Activated CD8-positive, alpha-beta T cell treated with anti-CD3 and anti-CD28 coated beads for 36 hours (primary cell): Measurements from ENCODE around the gene PTPRD. TPM values are rescaled to one million over a fixed set of nuclear protein-coding genes. Genes with fewer than 3 reads are reported as not detected.
"Not testable (repeated sequence)": the region's sequence is repeated elsewhere in the genome, so short reads cannot be mapped to it uniquely, and the experiment has no call there.

Experiments
- ATAC-seq: fragments of 200-7000 bp; cut with Tn5 transposase; one replicate; pipeline ENCODE4 v1.10.0; 2021; ENCODE audit warnings: mild to moderate bottlenecking, moderate library complexity
- CTCF ChIA-PET: fragments of 350-600 bp; sonication (Branson Sonifier 250); formaldehyde crosslinking; loops from one replicate; lab custom pipeline; 2021; ENCODE audit warnings: antibody characterized with exemption; lab: Charles Lee
- POLR2A ChIA-PET: fragments of 350-600 bp; sonication (Branson Sonifier 250); formaldehyde crosslinking; loops from one replicate; lab custom pipeline; 2021; ENCODE audit warnings: antibody characterized with exemption; lab: Charles Lee
- DNase-seq: peaks from one replicate; pipeline ENCODE4 v3.0.0-alpha.2; 2020
- H3K27ac Mint-ChIP-seq: one replicate; pipeline ENCODE4 v1.8.0; 2021; ENCODE audit warnings: mild to moderate bottlenecking, mixed read lengths
- H3K27me3 Mint-ChIP-seq: one replicate; pipeline ENCODE4 v1.8.0; 2021; ENCODE audit warnings: mixed read lengths
- H3K36me3 Mint-ChIP-seq: one replicate; pipeline ENCODE4 v1.8.0; 2021; ENCODE audit warnings: low read depth, mixed read lengths
- H3K4me1 Mint-ChIP-seq: one replicate; pipeline ENCODE4 v1.8.0; 2021; ENCODE audit warnings: low read depth, mixed read lengths
- H3K4me3 Mint-ChIP-seq: one replicate; pipeline ENCODE4 v1.8.0; 2021; ENCODE audit warnings: mild to moderate bottlenecking, moderate library complexity, mixed read lengths
- H3K9me3 Mint-ChIP-seq: one replicate; pipeline ENCODE4 v1.8.0; 2021; ENCODE audit warnings: mixed read lengths
- CTCF ChIP-seq: fragments of 200-600 bp; IDR thresholded peaks from one replicate; pipeline ENCODE4 v1.8.0; 2022; ENCODE audit warnings: antibody characterized with exemption, mild to moderate bottlenecking
- intact Hi-C: fragments of 100-400 bp; cut with micrococcal nuclease; formaldehyde crosslinking; loops from one replicate; pipeline ENCODE4 v1.10.0; 2022
- total RNA-seq, 2 experiments: library from RNA; stranded (reverse); gene quantifications; one replicate each; pipeline ENCODE4 v1.2.3, GENCODE V29; 2021

PTPRD gene
- total RNA-seq, 2 experiments from 2014 or later: not detected

- Mint-ChIP-seq H3K4me3 (no peak overlapping the region), H3K27ac (no peak overlapping the region), H3K4me1 (no peaks in the 10 kb centered on the region), H3K36me3 (no peaks in the 10 kb centered on the region), H3K9me3 (peaks cover 3% of the 10 kb centered on the region), H3K27me3 (peaks cover 2% of the 10 kb centered on the region)
- CTCF ChIA-PET: no interaction called here
- intact Hi-C loops: no loop called here
- POLR2A ChIA-PET: no interaction called here
- ATAC-seq (no peak), DNase-seq (no peak)
- no peak for TF ChIP-seq CTCF
Measured at GRCh38 chr9:9061627-9062026, 1551.2 kb downstream of the PTPRD start.

- Mint-ChIP-seq H3K4me3 (no peak overlapping the region), H3K27ac (no peak overlapping the region), H3K4me1 (no peaks in the 10 kb centered on the region), H3K36me3 (no peaks in the 10 kb centered on the region), H3K27me3 (no peaks in the 10 kb centered on the region), H3K9me3 (peaks cover 3% of the 10 kb centered on the region)
- DNase-seq: no peak
- ATAC-seq: no peak
- CTCF ChIA-PET: no interaction called here
- POLR2A ChIA-PET: no interaction called here
- intact Hi-C loops: no loop called here
- TF ChIP-seq CTCF: no peak
Measured at GRCh38 chr9:9054354-9054992, 1558.3 kb downstream of the PTPRD start.

- intact Hi-C loops: no loop called here
- ChIA-PET POLR2A (no interaction called here), CTCF (no interaction called here)
- ATAC-seq: no peak
- Mint-ChIP-seq H3K4me3 (no peak overlapping the region), H3K36me3 (no peaks in the 10 kb centered on the region), H3K27ac (no peak overlapping the region), H3K27me3 (no peaks in the 10 kb centered on the region), H3K4me1 (no peaks in the 10 kb centered on the region), H3K9me3 (no peaks in the 10 kb centered on the region)
- DNase-seq: no peak
- TF ChIP-seq CTCF: no peak
Measured at GRCh38 chr9:9045572-9045971, 1567.2 kb downstream of the PTPRD start.

GRCh38 chr9:9045072-9045471 lies 1567.7 kb downstream of the PTPRD start:
- no peak for ATAC-seq

GRCh38 chr9:9043788-9044187 lies 1569.0 kb downstream of the PTPRD start:
- H3K36me3 Mint-ChIP-seq, H3K27me3 Mint-ChIP-seq, H3K9me3 Mint-ChIP-seq, H3K4me3 Mint-ChIP-seq, CTCF ChIA-PET, POLR2A ChIA-PET, H3K27ac Mint-ChIP-seq, DNase-seq, intact Hi-C loops, ATAC-seq, H3K4me1 Mint-ChIP-seq: not testable (repeated sequence)

More at GRCh38 chr9:9045072-9045471, 1567.7 kb downstream of the PTPRD start:
- Mint-ChIP-seq H3K4me1 (no peaks in the 10 kb centered on the region), H3K4me3 (no peak overlapping the region), H3K9me3 (no peaks in the 10 kb centered on the region), H3K27me3 (no peaks in the 10 kb centered on the region), H3K36me3 (no peaks in the 10 kb centered on the region), H3K27ac (no peak overlapping the region)
- no peak for DNase-seq
- intact Hi-C loops: no loop called here
- TF ChIP-seq CTCF: no peak
- CTCF ChIA-PET: no interaction called here
- POLR2A ChIA-PET: no interaction called here
